A549 treated with RU486 at 1 μM for 4 hours (cell line): ENCODE measurements around the gene HTR5A. TPM values are rescaled to one million over a fixed set of nuclear protein-coding genes. Genes with fewer than 3 reads are reported as not detected.

ENCODE experiments used
- total RNA-seq: library from RNA; stranded (reverse); fragments of 200-300 nt; extraction: Qiagen RNA extraction; gene quantifications from 5 replicates; pipeline ENCODE4 v1.2.3, GENCODE V29; 2022; ENCODE audit warnings: low read depth

The HTR5A gene
- total RNA-seq: not detected in 5 replicates

GRCh38 chr7:155069992-155070751 lies at the start of gene HTR5A:
Gene HTR5A (plus strand): TSS chr7:155070324. CDS start chr7:155070900, 576 bp downstream.

Other genes starting within 250 kb of the HTR5A start
- gene PAXIP1, start 67.2 kb upstream of the HTR5A start, total RNA-seq: 13.5 to 17.0 TPM (median 15.4 TPM) in 5 replicates
- 15.9 to 21.3 TPM (median 18.2 TPM) in 5 replicates for gene INSIG1, start 227.6 kb downstream of the HTR5A start, total RNA-seq